PFSK-1 (cell line): ENCODE results near the gene SLC38A10.

Experiments used
- POLR2AphosphoS5 ChIP-seq: IDR thresholded peaks from 2 replicates; pipeline ENCODE4 v1.6.1; 2012; ENCODE audit warnings: low read depth, mild to moderate bottlenecking, control low read depth, low read length, moderate library complexity
- REST ChIP-seq, 2 experiments: IDR thresholded peaks; 2 replicates each; pipeline versions ENCODE4 v1.6.1 to v1.8.0; 2011 to 2012; ENCODE audit warnings: low read depth in 2 of 2, low read length in 2 of 2, control low read depth in 1 of 2, inconsistent platforms in 1 of 2, mild to moderate bottlenecking in 1 of 2, moderate library complexity in 1 of 2; ENCODE audit not compliant: insufficient read depth in 1 of 2
- SIN3A ChIP-seq: IDR thresholded peaks from 2 replicates; pipeline ENCODE4 v1.6.1; 2012; ENCODE audit warnings: mild to moderate bottlenecking, low read length, moderate library complexity, borderline replicate concordance; ENCODE audit not compliant: insufficient read depth
- TAF1 ChIP-seq: IDR thresholded peaks from 2 replicates; pipeline ENCODE4 v1.6.1; 2012; ENCODE audit warnings: low read length, control low read depth, borderline replicate concordance; ENCODE audit not compliant: insufficient read depth

GRCh38 chr17:81304196-81305015 is 9.3 kb upstream of the SLC38A10 start:
- no peak for TF ChIP-seq POLR2AphosphoS5
- TF ChIP-seq TAF1: no peak
- TF ChIP-seq REST (IDR thresholded peaks at IDR 0.05; ENCODE audit: insufficient read depth in 1 of 2, low read depth in 2 of 2, low read length in 2 of 2): no peak
- TF ChIP-seq SIN3A: no peak
